ENCODE results near the gene BBS9. TPM values are rescaled to one million over a fixed set of nuclear protein-coding genes. Genes with fewer than 3 reads are reported as not detected.

Gene BBS9
- total RNA-seq, 1 experiment from 2014 or later, result 26.4 TPM

DNA sequence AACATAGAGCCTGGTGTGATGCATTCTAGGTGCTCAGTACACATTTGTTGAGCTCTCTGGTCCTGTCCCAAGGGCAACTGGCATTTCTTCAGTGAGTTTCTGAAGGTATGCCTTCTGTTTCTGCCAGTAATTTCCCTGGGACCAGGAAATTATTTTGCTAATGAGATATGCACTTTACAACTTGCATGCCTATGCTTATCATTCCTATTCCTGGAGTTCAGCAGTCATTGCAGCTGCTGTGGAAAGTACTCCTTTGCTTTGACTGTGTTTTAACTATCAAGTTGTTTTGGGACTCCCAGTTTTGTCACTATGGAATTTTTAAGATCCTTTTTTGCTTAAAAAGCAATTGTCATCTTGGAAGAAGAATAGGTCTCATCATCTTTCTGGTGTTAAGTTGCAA is 283.0 kb downstream of the BBS9 start:
- TF ChIP-seq, protein P1, sequence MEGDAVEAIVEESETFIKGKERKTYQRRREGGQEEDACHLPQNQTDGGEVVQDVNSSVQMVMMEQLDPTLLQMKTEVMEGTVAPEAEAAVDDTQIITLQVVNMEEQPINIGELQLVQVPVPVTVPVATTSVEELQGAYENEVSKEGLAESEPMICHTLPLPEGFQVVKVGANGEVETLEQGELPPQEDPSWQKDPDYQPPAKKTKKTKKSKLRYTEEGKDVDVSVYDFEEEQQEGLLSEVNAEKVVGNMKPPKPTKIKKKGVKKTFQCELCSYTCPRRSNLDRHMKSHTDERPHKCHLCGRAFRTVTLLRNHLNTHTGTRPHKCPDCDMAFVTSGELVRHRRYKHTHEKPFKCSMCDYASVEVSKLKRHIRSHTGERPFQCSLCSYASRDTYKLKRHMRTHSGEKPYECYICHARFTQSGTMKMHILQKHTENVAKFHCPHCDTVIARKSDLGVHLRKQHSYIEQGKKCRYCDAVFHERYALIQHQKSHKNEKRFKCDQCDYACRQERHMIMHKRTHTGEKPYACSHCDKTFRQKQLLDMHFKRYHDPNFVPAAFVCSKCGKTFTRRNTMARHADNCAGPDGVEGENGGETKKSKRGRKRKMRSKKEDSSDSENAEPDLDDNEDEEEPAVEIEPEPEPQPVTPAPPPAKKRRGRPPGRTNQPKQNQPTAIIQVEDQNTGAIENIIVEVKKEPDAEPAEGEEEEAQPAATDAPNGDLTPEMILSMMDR (conservative IDR thresholded peaks at IDR 0.05), result no peak
- Histone ChIP-seq H4K8ac (replicated peaks; ENCODE audit: insufficient read length, low read depth, low read length) (no peak overlapping the region), H3K9ac (ENCODE audit: extremely low read depth, insufficient read length, low read length) (no peak overlapping the region), H3K4ac (ENCODE audit: low read depth, low read length) (no peak overlapping the region), H3K18ac (ENCODE audit: insufficient read length, low read depth, low read length) (no peak overlapping the region), H2BK120ac (ENCODE audit: low read depth, low read length, poor library complexity, severe bottlenecking) (no peak overlapping the region), H2BK12ac (ENCODE audit: insufficient read length, low read depth, low read length) (no peak overlapping the region), H3K4me2 (ENCODE audit: insufficient read depth, insufficient read length, low read length) (no peak overlapping the region), H3K14ac (ENCODE audit: insufficient read depth, low read length) (no peak overlapping the region), H2AFZ (ENCODE audit: low read length) (no peak overlapping the region), H4K5ac (ENCODE audit: insufficient read length, low read depth, low read length) (no peak overlapping the region), H3K79me2 (ENCODE audit: insufficient read depth, low read length) (0 out of 2 replicates have a peak, but pooled peaks cover 4% of the 10 kb centered on the region), H2AK5ac (ENCODE audit: insufficient read length, low read length) (no peak overlapping the region), H2BK20ac (ENCODE audit: low read depth, low read length, poor library complexity, severe bottlenecking) (no peak overlapping the region), H3K56ac (ENCODE audit: insufficient read length, low read depth, low read length) (no peak overlapping the region), H2BK5ac (ENCODE audit: insufficient read length, low read length) (no peak overlapping the region), H3T11ph (ENCODE audit: low read length) (no peak overlapping the region), H3K27me3 (ENCODE audit: insufficient read depth, low read length) (no peaks in the 10 kb centered on the region), H3K79me1 (ENCODE audit: insufficient read depth, low read depth, low read length, poor library complexity, severe bottlenecking) (no peaks in the 10 kb centered on the region), H4K91ac (ENCODE audit: insufficient read length, low read depth, low read length) (no peak overlapping the region), H3K4me1 (ENCODE audit: insufficient read depth, low read length) (no peaks in the 10 kb centered on the region; the same call in 1 of the 2 replicates), H3K9me3 (ENCODE audit: control insufficient read depth, low read depth, low read length) (peaks cover 5% of the 10 kb centered on the region), H4K20me1 (ENCODE audit: control insufficient read depth, insufficient read depth, insufficient read length) (no peaks in the 10 kb centered on the region), H3K23ac (ENCODE audit: insufficient read length, low read depth, low read length) (no peak overlapping the region), H3K23me2 (ENCODE audit: insufficient read length, low read depth, low read length, poor library complexity, severe bottlenecking) (no peaks in the 10 kb centered on the region), H3K27ac (ENCODE audit: insufficient read length, low read depth, low read length) (no peak overlapping the region), H2BK15ac (ENCODE audit: low read depth, low read length) (no peak overlapping the region)
- Mint-ChIP-seq H3K9me3 (peaks cover 18 to 31% of the 10 kb centered on the region in 2 experiments), H3K36me3 (ENCODE audit: insufficient read depth in 1 of 3, low read depth in 3 of 3) (peaks cover 11 to 21% (median 17%) of the 10 kb centered on the region in 3 experiments), H3K27me3 (ENCODE audit: low read depth) (no peaks in the 10 kb centered on the region), H3K27ac (no peak overlapping the region), H3K4me3 (no peak overlapping the region), H3K4me1 (no peaks in the 10 kb centered on the region)
- no peak for DNase-seq
